ENCODE results near the gene GRK1.

DNA sequence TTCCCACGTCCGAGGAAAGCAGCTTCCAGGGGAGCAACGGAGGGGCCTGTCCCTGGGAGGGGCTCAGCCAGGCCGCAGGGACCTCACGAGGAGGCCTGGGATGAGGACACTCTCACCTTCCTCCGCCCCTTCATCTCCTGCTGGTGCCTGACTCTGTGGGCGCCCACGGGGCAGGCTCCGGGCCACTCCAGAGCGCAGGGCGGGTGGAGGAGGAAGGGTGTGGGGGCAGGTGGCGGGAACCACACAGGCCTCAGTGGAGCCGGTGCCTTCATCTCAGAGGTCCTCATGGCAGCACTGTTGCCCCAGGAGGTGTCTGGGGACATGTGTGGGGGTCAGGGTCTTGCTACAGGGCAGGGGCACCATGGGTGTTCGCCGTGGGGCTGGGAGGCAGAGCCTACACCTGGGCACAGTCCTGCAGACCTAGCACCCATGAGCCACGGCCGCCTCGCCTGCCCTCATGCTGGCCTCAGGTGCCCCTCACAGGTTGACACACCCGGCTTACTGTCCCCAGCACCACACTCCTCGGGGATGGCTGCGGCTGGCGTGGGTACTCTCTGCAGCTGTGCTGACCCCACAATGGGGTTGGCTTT, 81.9 kb downstream of the GRK1 start:
- no peak for TF ChIP-seq EZH2 (IDR thresholded peaks at IDR 0.05; ENCODE audit: borderline replicate concordance)
- TF ChIP-seq, protein P1, sequence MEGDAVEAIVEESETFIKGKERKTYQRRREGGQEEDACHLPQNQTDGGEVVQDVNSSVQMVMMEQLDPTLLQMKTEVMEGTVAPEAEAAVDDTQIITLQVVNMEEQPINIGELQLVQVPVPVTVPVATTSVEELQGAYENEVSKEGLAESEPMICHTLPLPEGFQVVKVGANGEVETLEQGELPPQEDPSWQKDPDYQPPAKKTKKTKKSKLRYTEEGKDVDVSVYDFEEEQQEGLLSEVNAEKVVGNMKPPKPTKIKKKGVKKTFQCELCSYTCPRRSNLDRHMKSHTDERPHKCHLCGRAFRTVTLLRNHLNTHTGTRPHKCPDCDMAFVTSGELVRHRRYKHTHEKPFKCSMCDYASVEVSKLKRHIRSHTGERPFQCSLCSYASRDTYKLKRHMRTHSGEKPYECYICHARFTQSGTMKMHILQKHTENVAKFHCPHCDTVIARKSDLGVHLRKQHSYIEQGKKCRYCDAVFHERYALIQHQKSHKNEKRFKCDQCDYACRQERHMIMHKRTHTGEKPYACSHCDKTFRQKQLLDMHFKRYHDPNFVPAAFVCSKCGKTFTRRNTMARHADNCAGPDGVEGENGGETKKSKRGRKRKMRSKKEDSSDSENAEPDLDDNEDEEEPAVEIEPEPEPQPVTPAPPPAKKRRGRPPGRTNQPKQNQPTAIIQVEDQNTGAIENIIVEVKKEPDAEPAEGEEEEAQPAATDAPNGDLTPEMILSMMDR (IDR thresholded peaks at IDR 0.05; ENCODE audit: poor library complexity), result no peak

Measured in hepatocyte (in vitro differentiated cells).